K562 (cell line): ENCODE measurements around the gene TRPM8. TPM values are rescaled to one million over a fixed set of nuclear protein-coding genes. Genes with fewer than 3 reads are reported as not detected.

ENCODE experiments used
- ATAC-seq: fragments of 200-7000 bp; cut with Tn5 transposase; 3 replicates; pipeline ENCODE4 v1.9.1; 2020; ENCODE audit warnings: moderate library complexity
- Bru-seq: library from RNA; stranded (reverse); fragments of 400-500 nt; gene quantifications from one replicate; lab custom pipeline; 2021; lab: Mats Ljungman, UMichigan
- BruChase-seq, 2 experiments: library from RNA; stranded (reverse); fragments of 400-500 nt; gene quantifications; one replicate each; lab custom pipeline; 2021; lab: Mats Ljungman, UMichigan
- BruUV-seq: library from RNA; stranded (reverse); fragments of 400-500 nt; replicated peaks from 2 replicates; lab custom pipeline; 2021; lab: Mats Ljungman, UMichigan
- CTCF ChIA-PET: fragments of 300-600 bp; formaldehyde crosslinking; extraction: SDS; loops from one replicate; lab custom pipeline; 2021; ENCODE audit warnings: low intra/inter-chr PET ratio; lab: Yijun Ruan, JAX
- POLR2A ChIA-PET: fragments of 300-600, 350-650 bp; sonication (Branson Sonifier 250); formaldehyde crosslinking; extraction: SDS; loops from one replicate; lab custom pipeline; 2021; ENCODE audit warnings: antibody characterized with exemption, inconsistent platforms; lab: Yijun Ruan, JAX
- DNase-seq, 4 experiments: peaks; one replicate each; pipeline versions ENCODE4 v3.0.0 to v3.0.0-alpha.2; 2011 to 2018; ENCODE audit warnings: low spot score in 3 of 4, mixed read lengths in 3 of 4; ENCODE audit errors: extremely low read depth in 1 of 4
- FAIRE-seq: peaks from 2 replicates; lab custom pipeline; 2011; peaks lifted over from hg19 to GRCh38; lab: Jason Lieb, UNC
- H2AFZ ChIP-seq: 2 replicates; pipeline ENCODE4 v1.6.0; 2011; ENCODE audit warnings: low read depth, low read length, control low read depth, inconsistent platforms
- H3K27ac ChIP-seq: fragments of 200-600 bp; 3 replicates; pipeline ENCODE4 v1.8.0; 2011; ENCODE audit warnings: low read depth, mild to moderate bottlenecking, control low read depth, inconsistent platforms, low read length, moderate library complexity, mixed read lengths; ENCODE audit errors: extremely low read depth
- H3K27me3 ChIP-seq, 2 experiments: fragments of 300-600 bp in 1 of 2; 2 replicates in 1 of 2; 3 replicates in 1 of 2; pipeline versions ENCODE4 v1.6.0 to v1.8.0; 2011; ENCODE audit warnings: inconsistent platforms in 2 of 2, low read length in 2 of 2, mild to moderate bottlenecking in 1 of 2, mixed read lengths in 1 of 2, moderate library complexity in 1 of 2; ENCODE audit not compliant: control insufficient read depth in 2 of 2, insufficient read depth in 2 of 2
- H3K36me3 ChIP-seq: fragments of 300-600 bp; 3 replicates; pipeline ENCODE4 v1.8.0; 2011; ENCODE audit warnings: mild to moderate bottlenecking, low read length, inconsistent platforms; ENCODE audit not compliant: control insufficient read depth, insufficient read depth
- H3K4me1 ChIP-seq, 2 experiments: fragments of 200-600 bp in 1 of 2; replicated peaks in 1 of 2; 2 replicates in 1 of 2; 3 replicates in 1 of 2; pipeline versions ENCODE4 v1.5.1 to v1.8.0; 2011; ENCODE audit warnings: inconsistent platforms in 2 of 2, low read length in 2 of 2, mild to moderate bottlenecking in 1 of 2, mixed read lengths in 1 of 2, moderate library complexity in 1 of 2; ENCODE audit not compliant: control insufficient read depth in 2 of 2, insufficient read depth in 2 of 2
- H3K4me2 ChIP-seq: 2 replicates; pipeline ENCODE4 v1.6.1; 2011; ENCODE audit warnings: low read length, control low read depth, inconsistent platforms, mixed read lengths; ENCODE audit not compliant: insufficient read depth
- H3K4me3 ChIP-seq: fragments of 200-600 bp; sonication (generic), shearing (Covaris generic); 2 replicates; pipeline ENCODE4 v1.5.1; 2016; ENCODE audit warnings: control low read depth, inconsistent platforms
- H3K79me2 ChIP-seq: fragments of 200-600 bp; 3 replicates; pipeline ENCODE4 v1.8.0; 2011; ENCODE audit warnings: low read length, inconsistent platforms; ENCODE audit not compliant: control insufficient read depth, insufficient read depth
- H3K9ac ChIP-seq, 2 experiments: 2 replicates each; pipeline versions ENCODE4 v1.6.0 to v1.6.1; 2011; ENCODE audit warnings: low read depth in 2 of 2, low read length in 2 of 2, control low read depth in 1 of 2, inconsistent platforms in 1 of 2, mild to moderate bottlenecking in 1 of 2, mixed read lengths in 1 of 2; ENCODE audit not compliant: insufficient read depth in 1 of 2
- H3K9me1 ChIP-seq: one replicate; pipeline ENCODE4 v1.6.0; 2011; ENCODE audit warnings: inconsistent platforms, mild to moderate bottlenecking, low read length, moderate library complexity; ENCODE audit not compliant: control insufficient read depth, insufficient read depth
- H3K9me3 ChIP-seq: replicated peaks from 2 replicates; pipeline ENCODE4 v1.5.1; 2011; ENCODE audit warnings: low read depth, low read length, inconsistent platforms; ENCODE audit not compliant: control insufficient read depth, insufficient read depth
- H4K20me1 ChIP-seq: replicated peaks from 2 replicates; pipeline ENCODE4 v1.6.1; 2011; ENCODE audit warnings: low read length, inconsistent platforms, mixed read lengths; ENCODE audit not compliant: control insufficient read depth, insufficient read depth
- ASH1L ChIP-seq: fragments of 450-650 bp; IDR thresholded peaks from 2 replicates; pipeline ENCODE4 v1.6.1; 2018; ENCODE audit warnings: borderline replicate concordance, mild to moderate bottlenecking, low read depth; ENCODE audit not compliant: partially characterized antibody
- C11orf30 ChIP-seq: fragments of 450-650 bp; IDR thresholded peaks from 2 replicates; pipeline ENCODE4 v1.6.1; 2016; ENCODE audit warnings: low read depth, mild to moderate bottlenecking
- FOXA1 ChIP-seq: fragments of 450-650 bp; IDR thresholded peaks from 2 replicates; pipeline ENCODE4 v1.6.1; 2016; ENCODE audit warnings: mild to moderate bottlenecking, borderline replicate concordance
- ILF3 ChIP-seq: fragments of 450-650 bp; IDR thresholded peaks from 2 replicates; pipeline ENCODE4 v1.6.1; 2018; ENCODE audit warnings: antibody characterized with exemption, mild to moderate bottlenecking, moderate library complexity, borderline replicate concordance
- POLR2A ChIP-seq: fragments of 450-650 bp; conservative IDR thresholded peaks from 2 replicates; pipeline ENCODE4 v1.6.1; 2016
- RUNX1 ChIP-seq: sonication (generic); IDR thresholded peaks from 2 replicates; pipeline ENCODE4 v1.6.1; 2016; ENCODE audit warnings: antibody characterized with exemption, low read depth
- SMAD1 ChIP-seq: fragments of 150-350 bp; IDR thresholded peaks from 2 replicates; pipeline ENCODE4 v1.6.1; 2014; ENCODE audit warnings: low read length, low read depth; ENCODE audit not compliant: partially characterized antibody
- SRSF3 ChIP-seq: fragments of 200-400 bp; formaldehyde crosslinking; IDR thresholded peaks from 2 replicates; pipeline ENCODE4 v1.6.1; 2016; ENCODE audit warnings: mild to moderate bottlenecking, low read length, moderate library complexity; ENCODE audit not compliant: insufficient read depth
- ZFP1 ChIP-seq: fragments of 450-650 bp; formaldehyde crosslinking; IDR thresholded peaks from 2 replicates; pipeline ENCODE4 v1.4.0; 2020; ENCODE audit warnings: mild to moderate bottlenecking, mixed read lengths
- ZNF778 ChIP-seq: fragments of 450-650 bp; formaldehyde crosslinking; IDR thresholded peaks from 2 replicates; pipeline ENCODE4 v1.4.0; 2020; ENCODE audit warnings: mild to moderate bottlenecking, moderate library complexity
- WGBS: fragments of 100-300 bp; shearing (Covaris generic); methylation state at CpG from one replicate; pipeline ENCODE4 v1.1.6; 2016; ENCODE audit warnings: low coverage, mixed read lengths; ENCODE audit not compliant: insufficient coverage; ENCODE audit errors: missing lambda C conversion rate; 5-methylcytosine and 5-hydroxymethylcytosine counted together
- in situ Hi-C: fragments of 300-500 bp; cut with MboI; formaldehyde crosslinking; loops from 4 replicates; pipeline ENCODE4 v1.15.0; 2018; ENCODE audit warnings: inconsistent platforms, mixed read lengths
- intact Hi-C: fragments of 100-400 bp; cut with micrococcal nuclease; formaldehyde crosslinking; loops from 2 replicates; pipeline ENCODE4 v1.14.2; 2022
- long read RNA-seq, 3 experiments: library from polyadenylated mRNA in 2 of 3; library from RNA in 1 of 3; unstranded in 2 of 3; stranded (forward) in 1 of 3; transcript quantifications; one replicate each; pipeline ENCODE4 v2.0.0, GENCODE V29; 2019 to 2022
- polyA minus RNA-seq, 3 experiments: library from RNA; depleted of rRNA, polyadenylated mRNA; stranded (reverse); fragments of >200 nt; gene quantifications; 2 replicates each; pipeline ENCODE4 v1.2.3, GENCODE V29; 2011
- polyA plus RNA-seq, 8 experiments: library from polyadenylated mRNA; depleted of rRNA in 4 of 8; stranded (reverse) in 5 of 8; unstranded in 3 of 8; fragments of >200 nt; fragmentation: Nextera tagmentation in 2 of 8; fragmentation: Illumina TruSeq in 1 of 8; extraction: Ambion mirVana in 2 of 8; extraction: Trizol in 1 of 8; gene quantifications; 2 replicates each; pipeline versions ENCODE4 v1.2.1 to v1.2.3, GENCODE V29; 2011 to 2014; ENCODE audit warnings: inconsistent platforms in 1 of 8, missing spikeins in 1 of 8
- total RNA-seq, 7 experiments: library from RNA; depleted of rRNA in 6 of 7; stranded (reverse); fragments of >200 nt in 6 of 7; fragmentation: Illumina TruSeq in 2 of 7; extraction: Trizol in 2 of 7; gene quantifications; 2 replicates each; pipeline versions ENCODE4 v1.2.1 to v1.2.3, GENCODE V29; 2011 to 2021; ENCODE audit warnings: low replicate concordance in 1 of 7
- TF ChIP-seq, protein P1 (sequence below): IDR thresholded peaks from 2 replicates; pipeline ENCODE4 v1.6.1; 2012; ENCODE audit warnings: low read depth, low read length, improper control_type of control experiment, borderline replicate concordance
- TF ChIP-seq, protein P2 (sequence below): fragments of 450-650 bp; IDR thresholded peaks from 2 replicates; pipeline ENCODE4 v1.6.1; 2017; ENCODE audit warnings: antibody characterized with exemption, mild to moderate bottlenecking
- TF ChIP-seq, protein P3 (sequence below): fragments of 450-650 bp; formaldehyde crosslinking; conservative IDR thresholded peaks from 2 replicates; pipeline ENCODE4 v1.4.0; 2022; ENCODE audit warnings: mild to moderate bottlenecking, missing genetic modification characterization

The TRPM8 gene
- total RNA-seq (2011; cell fraction: chromatin; rRNA removed; ENCODE audit: low replicate concordance) = not detected in 2 replicates
- not detected in 2 replicates for total RNA-seq (2011; cell fraction: nucleolus; rRNA removed)
- not detected in 2 replicates for total RNA-seq (2011; cell fraction: nucleoplasm; rRNA removed)
- total RNA-seq (2014; rRNA removed) = not detected in 2 replicates
- total RNA-seq (2014; rRNA removed; fragmentation: Illumina TruSeq; extraction: Trizol) = not detected in 2 replicates
- total RNA-seq (2015; rRNA removed; fragmentation: Illumina TruSeq; extraction: Trizol) = not detected in 2 replicates
- total RNA-seq (2021) = not detected in 2 replicates
- polyA plus RNA-seq (2011; rRNA removed) = not detected in 2 replicates
- not detected in 2 replicates for polyA plus RNA-seq (2011; cell fraction: cytosol; rRNA removed)
- not detected in 2 replicates for polyA plus RNA-seq (2011; cell fraction: nucleus; rRNA removed)
- polyA plus RNA-seq (2012) = not detected in 2 replicates
- polyA plus RNA-seq (2014; fragmentation: Illumina TruSeq; extraction: Trizol) = not detected in 2 replicates
- not detected for polyA plus RNA-seq (2014; fragmentation: Nextera tagmentation; extraction: Ambion mirVana)
- not detected in 2 replicates for polyA plus RNA-seq (2014; rRNA removed)
- polyA minus RNA-seq (2011; rRNA and poly(A)+ RNA removed) = not detected in 2 replicates
- not detected in 2 replicates for polyA minus RNA-seq (2011; cell fraction: cytosol; rRNA and poly(A)+ RNA removed)
- not detected in 2 replicates for polyA minus RNA-seq (2011; cell fraction: nucleus; rRNA and poly(A)+ RNA removed)
- percentile 1 among the genes with signal in this experiment for Bru-seq, nascent RNA
- BruChase-seq, experiment 1, labeled RNA remaining after a 2-hour chase = percentile 2 among the genes with signal in this experiment
- percentile 4 among the genes with signal in this experiment for BruChase-seq, experiment 2, labeled RNA remaining after a 6-hour chase
- long read RNA-seq, experiment 1 = 0 reads
- long read RNA-seq, experiment 2 = 0 reads
- long read RNA-seq, experiment 3 = 0 reads

DNA sequence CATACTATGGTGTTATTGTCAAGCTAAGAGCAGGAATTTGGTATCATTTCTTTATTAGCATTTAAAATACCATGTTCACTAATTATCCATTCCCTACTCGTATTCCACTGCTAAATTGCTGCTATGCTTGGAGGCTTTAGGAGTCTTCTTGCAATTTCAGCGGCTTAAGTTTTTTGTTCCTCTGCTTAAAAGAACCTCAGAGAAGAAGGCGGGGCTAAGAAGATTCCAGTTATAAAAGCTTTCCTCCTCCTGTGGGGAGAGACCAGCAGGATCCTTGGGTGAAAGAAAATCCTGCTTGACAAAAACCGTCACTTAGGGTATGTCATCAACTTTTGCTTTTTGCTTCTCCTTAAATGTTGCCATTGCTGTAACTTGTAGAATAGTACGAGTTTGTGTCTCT is at the start of gene TRPM8:
TRPM8 (plus strand) TSS at position 258 of the 400 bp plus-strand sequence. CDS start 9,165 bp downstream, outside the sequence.
- 0% methylated on average over 5 of the region's 5 CpGs for WGBS
- intact Hi-C loops = no loop called here
- POLR2A ChIA-PET = no interaction called here
- TF ChIP-seq, protein P1, sequence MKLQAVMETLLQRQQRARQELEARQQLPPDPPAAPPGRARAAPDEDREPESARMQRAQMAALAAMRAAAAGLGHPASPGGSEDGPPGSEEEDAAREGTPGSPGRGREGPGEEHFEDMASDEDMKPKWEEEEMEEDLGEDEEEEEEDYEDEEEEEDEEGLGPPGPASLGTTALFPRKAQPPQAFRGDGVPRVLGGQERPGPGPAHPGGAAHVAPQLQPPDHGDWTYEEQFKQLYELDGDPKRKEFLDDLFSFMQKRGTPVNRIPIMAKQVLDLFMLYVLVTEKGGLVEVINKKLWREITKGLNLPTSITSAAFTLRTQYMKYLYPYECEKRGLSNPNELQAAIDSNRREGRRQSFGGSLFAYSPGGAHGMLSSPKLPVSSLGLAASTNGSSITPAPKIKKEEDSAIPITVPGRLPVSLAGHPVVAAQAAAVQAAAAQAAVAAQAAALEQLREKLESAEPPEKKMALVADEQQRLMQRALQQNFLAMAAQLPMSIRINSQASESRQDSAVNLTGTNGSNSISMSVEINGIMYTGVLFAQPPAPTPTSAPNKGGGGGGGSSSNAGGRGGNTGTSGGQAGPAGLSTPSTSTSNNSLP = no peak
- TF ChIP-seq C11orf30 (no peak), SRSF3 (no peak), FOXA1 (no peak), SMAD1 (no peak), ILF3 (no peak), POLR2A (no peak), RUNX1 (no peak), ZFP1 (CRISPR knock-in tag) (no peak), ZNF778 (CRISPR knock-in tag) (no peak), ASH1L (no peak)
- TF ChIP-seq, protein P2, sequence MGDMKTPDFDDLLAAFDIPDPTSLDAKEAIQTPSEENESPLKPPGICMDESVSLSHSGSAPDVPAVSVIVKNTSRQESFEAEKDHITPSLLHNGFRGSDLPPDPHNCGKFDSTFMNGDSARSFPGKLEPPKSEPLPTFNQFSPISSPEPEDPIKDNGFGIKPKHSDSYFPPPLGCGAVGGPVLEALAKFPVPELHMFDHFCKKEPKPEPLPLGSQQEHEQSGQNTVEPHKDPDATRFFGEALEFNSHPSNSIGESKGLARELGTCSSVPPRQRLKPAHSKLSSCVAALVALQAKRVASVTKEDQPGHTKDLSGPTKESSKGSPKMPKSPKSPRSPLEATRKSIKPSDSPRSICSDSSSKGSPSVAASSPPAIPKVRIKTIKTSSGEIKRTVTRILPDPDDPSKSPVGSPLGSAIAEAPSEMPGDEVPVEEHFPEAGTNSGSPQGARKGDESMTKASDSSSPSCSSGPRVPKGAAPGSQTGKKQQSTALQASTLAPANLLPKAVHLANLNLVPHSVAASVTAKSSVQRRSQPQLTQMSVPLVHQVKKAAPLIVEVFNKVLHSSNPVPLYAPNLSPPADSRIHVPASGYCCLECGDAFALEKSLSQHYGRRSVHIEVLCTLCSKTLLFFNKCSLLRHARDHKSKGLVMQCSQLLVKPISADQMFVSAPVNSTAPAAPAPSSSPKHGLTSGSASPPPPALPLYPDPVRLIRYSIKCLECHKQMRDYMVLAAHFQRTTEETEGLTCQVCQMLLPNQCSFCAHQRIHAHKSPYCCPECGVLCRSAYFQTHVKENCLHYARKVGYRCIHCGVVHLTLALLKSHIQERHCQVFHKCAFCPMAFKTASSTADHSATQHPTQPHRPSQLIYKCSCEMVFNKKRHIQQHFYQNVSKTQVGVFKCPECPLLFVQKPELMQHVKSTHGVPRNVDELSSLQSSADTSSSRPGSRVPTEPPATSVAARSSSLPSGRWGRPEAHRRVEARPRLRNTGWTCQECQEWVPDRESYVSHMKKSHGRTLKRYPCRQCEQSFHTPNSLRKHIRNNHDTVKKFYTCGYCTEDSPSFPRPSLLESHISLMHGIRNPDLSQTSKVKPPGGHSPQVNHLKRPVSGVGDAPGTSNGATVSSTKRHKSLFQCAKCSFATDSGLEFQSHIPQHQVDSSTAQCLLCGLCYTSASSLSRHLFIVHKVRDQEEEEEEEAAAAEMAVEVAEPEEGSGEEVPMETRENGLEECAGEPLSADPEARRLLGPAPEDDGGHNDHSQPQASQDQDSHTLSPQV = no peak
- TF ChIP-seq, protein P3, sequence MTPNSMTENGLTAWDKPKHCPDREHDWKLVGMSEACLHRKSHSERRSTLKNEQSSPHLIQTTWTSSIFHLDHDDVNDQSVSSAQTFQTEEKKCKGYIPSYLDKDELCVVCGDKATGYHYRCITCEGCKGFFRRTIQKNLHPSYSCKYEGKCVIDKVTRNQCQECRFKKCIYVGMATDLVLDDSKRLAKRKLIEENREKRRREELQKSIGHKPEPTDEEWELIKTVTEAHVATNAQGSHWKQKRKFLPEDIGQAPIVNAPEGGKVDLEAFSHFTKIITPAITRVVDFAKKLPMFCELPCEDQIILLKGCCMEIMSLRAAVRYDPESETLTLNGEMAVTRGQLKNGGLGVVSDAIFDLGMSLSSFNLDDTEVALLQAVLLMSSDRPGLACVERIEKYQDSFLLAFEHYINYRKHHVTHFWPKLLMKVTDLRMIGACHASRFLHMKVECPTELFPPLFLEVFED (CRISPR knock-in tag) = no peak

More for the DNA sequence above, at the start of gene TRPM8:
- DNase-seq (no peak), ATAC-seq (no peak), FAIRE-seq (no peak)
- BruUV-seq = no TSS peak
- no peaks in the 10 kb centered on the region for H3K79me2 ChIP-seq
- H3K4me2 ChIP-seq = no peak within 1 kb of the TSS
- no peaks in the 10 kb centered on the region for H3K36me3 ChIP-seq
- CTCF ChIA-PET = no interaction called here
- no peaks in the 10 kb centered on the region for H3K9me1 ChIP-seq
- no peak within 1 kb of the TSS for H3K27ac ChIP-seq
- no peak within 1 kb of the TSS for H3K4me3 ChIP-seq
- H4K20me1 ChIP-seq = no peaks in the 10 kb centered on the region
- in situ Hi-C loops = no loop called here
- H3K27me3 ChIP-seq = no peaks in the 10 kb centered on the region
- H2AFZ ChIP-seq = no peak within 1 kb of the TSS
- no peaks in the 10 kb centered on the region for H3K4me1 ChIP-seq
- no peaks in the 10 kb centered on the region for H3K9me3 ChIP-seq
- H3K9ac ChIP-seq = no peak within 1 kb of the TSS
